Peyer's patch (tissue), 4 donors: ENCODE measurements around the gene CXXC5. TPM values are rescaled to one million over a fixed set of nuclear protein-coding genes. Genes with fewer than 3 reads are reported as not detected.

Experiments used
- DNase-seq, 3 donors: peaks; one replicate each; pipeline ENCODE4 v3.0.0-alpha.2; 2017 to 2019
- H3K27ac ChIP-seq, 4 donors: fragments of 200-600 bp; sonication (generic); one replicate each; pipeline ENCODE4 v1.5.1; 2016 to 2019
- H3K27me3 ChIP-seq, 2 donors: fragments of 200-600 bp; sonication (generic); one replicate each; pipeline ENCODE4 v1.5.1; 2019
- H3K36me3 ChIP-seq, 3 donors: fragments of 200-600 bp; sonication (generic); one replicate each; pipeline ENCODE4 v1.5.1; 2016 to 2019
- H3K4me1 ChIP-seq, 4 donors: fragments of 200-600 bp; sonication (generic); one replicate each; pipeline ENCODE4 v1.5.1; 2016 to 2019
- H3K4me3 ChIP-seq, 4 donors: fragments of 200-600 bp; sonication (generic); 1 replicate in 3 of 4; 2 replicates in 1 of 4; pipeline ENCODE4 v1.5.1; 2016 to 2019; ENCODE audit warnings: mild to moderate bottlenecking in 1 of 4
- H3K9me3 ChIP-seq, 4 donors: fragments of 200-600 bp; sonication (generic); one replicate each; pipeline ENCODE4 v1.5.1; 2016 to 2019; ENCODE audit warnings: mild to moderate bottlenecking in 1 of 4
- POLR2A ChIP-seq, 2 donors: fragments of 450-650 bp; IDR thresholded peaks; one replicate each; pipeline ENCODE4 v1.5.1; 2017; ENCODE audit warnings: antibody characterized with exemption in 2 of 2, mild to moderate bottlenecking in 2 of 2, moderate library complexity in 2 of 2
- total RNA-seq, 4 donors: library from RNA; depleted of rRNA; stranded (reverse); fragments of >200 nt; gene quantifications; one replicate each; pipeline ENCODE4 v1.1.0, GENCODE V29; 2016
- TF ChIP-seq, protein P1 (sequence below), 6 experiments: fragments of 450-650 bp in 4 of 6; fragments of 200-600 bp in 2 of 6; sonication (generic) in 1 of 6; IDR thresholded peaks; one replicate each; pipeline ENCODE4 v1.5.1; 2017 to 2019; ENCODE audit warnings: antibody characterized with exemption in 6 of 6, mild to moderate bottlenecking in 3 of 6, moderate library complexity in 1 of 6

Gene CXXC5
- total RNA-seq, 4 donors from 2014 or later, result 21.7 to 49.5 (median 30.9) TPM

- no peaks in the 10 kb centered on the region for H3K36me3 ChIP-seq
- no peaks in the 10 kb centered on the region for H3K9me3 ChIP-seq
- peak overlapping the region; percentile 41 to 64 (median 58) for H3K4me3 ChIP-seq
- DNase-seq, result no peak
- H3K27ac ChIP-seq, result peak overlapping the region; percentile 79 to 92 (median 84)
- TF ChIP-seq, protein P1, sequence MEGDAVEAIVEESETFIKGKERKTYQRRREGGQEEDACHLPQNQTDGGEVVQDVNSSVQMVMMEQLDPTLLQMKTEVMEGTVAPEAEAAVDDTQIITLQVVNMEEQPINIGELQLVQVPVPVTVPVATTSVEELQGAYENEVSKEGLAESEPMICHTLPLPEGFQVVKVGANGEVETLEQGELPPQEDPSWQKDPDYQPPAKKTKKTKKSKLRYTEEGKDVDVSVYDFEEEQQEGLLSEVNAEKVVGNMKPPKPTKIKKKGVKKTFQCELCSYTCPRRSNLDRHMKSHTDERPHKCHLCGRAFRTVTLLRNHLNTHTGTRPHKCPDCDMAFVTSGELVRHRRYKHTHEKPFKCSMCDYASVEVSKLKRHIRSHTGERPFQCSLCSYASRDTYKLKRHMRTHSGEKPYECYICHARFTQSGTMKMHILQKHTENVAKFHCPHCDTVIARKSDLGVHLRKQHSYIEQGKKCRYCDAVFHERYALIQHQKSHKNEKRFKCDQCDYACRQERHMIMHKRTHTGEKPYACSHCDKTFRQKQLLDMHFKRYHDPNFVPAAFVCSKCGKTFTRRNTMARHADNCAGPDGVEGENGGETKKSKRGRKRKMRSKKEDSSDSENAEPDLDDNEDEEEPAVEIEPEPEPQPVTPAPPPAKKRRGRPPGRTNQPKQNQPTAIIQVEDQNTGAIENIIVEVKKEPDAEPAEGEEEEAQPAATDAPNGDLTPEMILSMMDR (IDR thresholded peaks at IDR 0.05), result no peak
- TF ChIP-seq POLR2A (IDR thresholded peaks at IDR 0.05), result no peak
- H3K4me1 ChIP-seq, result peaks cover 0 to 51% (median 39%) of the 10 kb centered on the region in 4 donors
- no peaks in the 10 kb centered on the region for H3K27me3 ChIP-seq
These were observed 19.5 kb downstream of the CXXC5 start for GRCh38 chr5:139667730-139668063.

- Histone ChIP-seq H3K27me3 (no peaks in the 10 kb centered on the region), H3K36me3 (no peaks in the 10 kb centered on the region), H3K27ac (peak overlapping the region; percentile 79 to 92 (median 84)), H3K9me3 (no peaks in the 10 kb centered on the region), H3K4me3 (peak overlapping the region; percentile 41 to 64 (median 58)), H3K4me1 (peaks cover 0 to 51% (median 39%) of the 10 kb centered on the region in 4 donors)
- peak in 2 of 3 donors; percentile 18 to 65 for DNase-seq
- TF ChIP-seq, protein P1 (IDR thresholded peaks at IDR 0.05), result no peak
- TF ChIP-seq POLR2A (IDR thresholded peaks at IDR 0.05), result no peak
These were observed 20.1 kb downstream of the CXXC5 start for GRCh38 chr5:139668064-139668880.

DNA sequence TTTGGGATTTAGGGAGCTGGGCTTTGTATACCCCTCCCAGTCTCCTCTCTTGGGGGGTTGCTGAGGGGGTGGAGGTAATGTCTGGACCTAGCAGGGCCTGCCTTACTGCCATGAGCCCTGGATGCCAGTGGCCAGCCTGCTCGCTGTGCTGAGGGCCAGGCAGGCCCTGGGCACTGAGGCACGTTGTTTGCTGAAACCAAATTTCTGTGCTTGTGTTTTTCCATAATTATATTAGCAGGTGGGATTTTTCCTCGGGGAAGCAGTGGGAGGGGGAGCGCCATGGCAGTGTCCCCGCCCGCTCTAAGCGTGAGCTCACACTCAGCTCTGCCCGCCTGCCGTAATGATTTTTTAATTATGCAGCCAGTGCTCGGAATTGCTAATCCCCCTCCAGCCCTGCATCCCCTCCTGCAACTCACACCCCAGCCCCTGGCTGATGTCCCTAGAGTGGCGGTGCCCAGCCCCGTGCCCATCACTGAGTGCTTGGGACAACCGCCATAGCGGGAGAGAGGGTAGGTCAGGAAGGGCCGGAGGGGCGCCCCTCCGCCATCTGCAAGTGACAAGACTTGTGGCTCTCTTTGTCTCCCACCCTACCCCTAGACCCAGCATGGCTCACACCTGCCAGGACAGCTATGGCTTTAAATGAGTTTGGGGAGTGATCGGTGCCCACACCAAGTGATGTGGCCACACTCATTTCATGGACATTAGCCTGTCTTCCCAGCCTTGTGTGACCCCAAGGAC lies 20.9 kb downstream of the CXXC5 start:
- Histone ChIP-seq H3K4me3 (peak overlapping the region; percentile 41 to 64 (median 58)), H3K27ac (peak overlapping the region; percentile 79 to 92 (median 84)), H3K36me3 (no peaks in the 10 kb centered on the region), H3K27me3 (no peaks in the 10 kb centered on the region), H3K4me1 (peaks cover 0 to 49% (median 35%) of the 10 kb centered on the region in 4 donors), H3K9me3 (no peaks in the 10 kb centered on the region)
- DNase-seq, result no peak
- TF ChIP-seq, protein P1 (IDR thresholded peaks at IDR 0.05), result no peak
- TF ChIP-seq POLR2A (IDR thresholded peaks at IDR 0.05), result no peak

GRCh38 chr5:139669662-139670368 lies 21.7 kb downstream of the CXXC5 start:
- DNase-seq, result peak in 2 of 3 donors; percentile 83 to 88
- Histone ChIP-seq H3K4me3 (peak overlapping the region; percentile 3 to 59 (median 23)), H3K9me3 (no peaks in the 10 kb centered on the region)

More at GRCh38 chr5:139669662-139670368, 21.7 kb downstream of the CXXC5 start:
- TF ChIP-seq, protein P1 (IDR thresholded peaks at IDR 0.05), result no peak
- no peak for TF ChIP-seq POLR2A (IDR thresholded peaks at IDR 0.05)
- Histone ChIP-seq H3K27me3 (no peaks in the 10 kb centered on the region), H3K36me3 (no peaks in the 10 kb centered on the region), H3K4me1 (peaks cover 0 to 46% (median 34%) of the 10 kb centered on the region in 4 donors), H3K27ac (peak overlapping the region; percentile 79 to 92 (median 84))
